HCT116 (cell line): Measurements from ENCODE around the gene LIN9.

Experiments used
- CEBPB ChIP-seq: IDR thresholded peaks from 2 replicates; pipeline ENCODE4 v1.6.1; 2012; ENCODE audit warnings: low read depth
- CTCF ChIP-seq, 3 experiments: fragments of 200-600 bp in 1 of 3; sonication (generic) in 1 of 3; IDR thresholded peaks in 2 of 3; conservative IDR thresholded peaks in 1 of 3; 2 replicates each; pipeline ENCODE4 v1.5.1; 2012 to 2017; ENCODE audit warnings: low read depth in 2 of 3, low read length in 2 of 3, antibody characterized with exemption in 1 of 3, borderline replicate concordance in 1 of 3, control low read depth in 1 of 3, mild to moderate bottlenecking in 1 of 3, mixed read lengths in 1 of 3, mixed run types in 1 of 3, moderate library complexity in 1 of 3; ENCODE audit not compliant: insufficient read depth in 1 of 3
- EZH2phosphoT487 ChIP-seq: fragments of 200-600 bp; IDR thresholded peaks from 2 replicates; pipeline ENCODE4 v1.6.1; 2018; ENCODE audit warnings: antibody characterized with exemption, borderline replicate concordance
- RAD21 ChIP-seq: IDR thresholded peaks from 2 replicates; pipeline ENCODE4 v1.6.1; 2012; ENCODE audit warnings: low read depth, mild to moderate bottlenecking
- ZNF274 ChIP-seq: fragments of 200-500 bp; sonication (Bioruptor generic); IDR thresholded peaks from 2 replicates; pipeline ENCODE4 v1.6.1; 2014; ENCODE audit warnings: mild to moderate bottlenecking, low read depth, low read length, inconsistent platforms

GRCh38 chr1:226287587-226287986, 21.4 kb downstream of the LIN9 start:
- no peak for TF ChIP-seq CEBPB
- no peak for TF ChIP-seq CTCF (IDR thresholded peaks at IDR 0.05 in 2 of 3, conservative IDR thresholded peaks at IDR 0.05 in 1 of 3; ENCODE audit: borderline replicate concordance in 1 of 3, insufficient read depth in 1 of 3, low read depth in 2 of 3, low read length in 2 of 3)
- no peak for TF ChIP-seq RAD21
- TF ChIP-seq ZNF274, result no peak
- no peak for TF ChIP-seq EZH2phosphoT487
